ENCODE data around the gene CHRDL2.

DNA sequence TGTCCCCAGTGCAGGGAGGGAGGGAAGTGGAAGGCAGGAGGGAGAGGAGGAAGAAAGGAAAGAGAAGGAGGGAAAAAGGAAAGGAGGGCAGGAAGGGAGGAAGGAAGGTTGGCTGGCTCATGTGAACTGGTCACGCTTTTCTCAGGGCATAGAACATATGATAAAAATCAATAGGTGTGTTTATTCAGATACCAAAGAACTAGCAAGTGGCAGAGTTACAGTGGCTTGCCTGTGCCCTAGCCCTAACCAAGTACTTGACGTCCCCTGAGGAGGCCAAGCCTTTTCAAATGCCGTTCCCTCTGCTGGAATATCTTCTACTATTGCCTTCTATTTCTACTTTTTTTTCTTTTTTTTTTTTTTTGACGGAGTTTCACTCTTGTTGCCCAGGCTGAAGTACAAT is 33.5 kb downstream of the CHRDL2 start:
- TF ChIP-seq EZH2phosphoT487 (IDR thresholded peaks at IDR 0.05; ENCODE audit: borderline replicate concordance) (no peak), CTCF (conservative IDR thresholded peaks at IDR 0.05; ENCODE audit: low read length) (no peak)
